B cell (primary cell): ENCODE results near the gene OR10C1.

ENCODE experiments used
- CTCF ChIP-seq: fragments of 200-600 bp; IDR thresholded peaks from one replicate; pipeline ENCODE4 v1.8.0; 2022; ENCODE audit warnings: antibody characterized with exemption, mild to moderate bottlenecking
- EZH2 ChIP-seq: IDR thresholded peaks from 2 replicates; pipeline ENCODE4 v1.6.1; 2012; ENCODE audit warnings: borderline replicate concordance, low read depth, mild to moderate bottlenecking, moderate library complexity, low read length; ENCODE audit not compliant: insufficient read depth, poor library complexity, severe bottlenecking

- TF ChIP-seq CTCF, result no peak
- no peak for TF ChIP-seq EZH2
Observed at GRCh38 chr6:29478740-29479139, 39.6 kb downstream of the OR10C1 start.
